Hepatic stellate cell (primary cell): Measurements from ENCODE around the gene LORICRIN.

Source experiments
- DNase-seq: peaks from one replicate; pipeline ENCODE4 v3.0.0; 2011; ENCODE audit warnings: low spot score

The LORICRIN gene

DNA sequence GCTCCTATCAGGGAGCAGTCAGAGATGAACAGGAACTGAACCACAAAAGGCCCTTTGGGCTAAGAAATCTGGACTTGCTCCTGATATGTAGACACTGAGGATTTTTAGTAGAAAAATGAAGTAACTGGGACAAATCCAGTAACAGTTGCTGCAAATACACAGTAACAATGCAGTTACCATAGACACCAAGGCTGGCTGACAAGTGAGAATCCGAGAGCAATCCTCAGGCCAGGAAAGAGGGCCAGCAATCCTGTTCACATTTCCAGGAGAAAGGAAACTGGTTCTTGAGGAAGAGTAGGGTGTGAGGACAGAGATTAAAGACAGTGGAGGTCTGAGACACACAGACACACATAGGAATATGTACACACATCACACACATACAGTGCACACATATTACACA lies 9.3 kb upstream of the LORICRIN start:
- no peak for DNase-seq

DNA sequence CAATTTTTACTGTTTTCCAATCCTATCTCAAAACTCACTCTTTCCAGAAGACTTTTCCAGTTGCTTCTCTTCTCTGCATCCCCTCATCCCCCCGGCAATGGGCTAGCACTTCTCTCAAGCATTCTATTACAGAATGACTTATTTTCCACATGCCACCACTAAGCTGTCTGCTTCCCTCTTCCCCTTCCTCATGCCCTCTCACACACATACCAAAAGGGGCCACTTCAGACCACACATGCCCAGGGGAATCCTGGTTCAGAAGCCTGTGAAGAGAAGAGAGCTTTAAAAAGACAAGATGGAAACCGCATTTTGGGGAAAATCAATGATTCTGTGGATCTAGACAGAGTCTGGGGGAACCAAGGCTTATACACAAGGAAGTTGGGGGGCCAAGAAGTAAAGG lies 8.4 kb upstream of the LORICRIN start:
- no peak for DNase-seq

DNA sequence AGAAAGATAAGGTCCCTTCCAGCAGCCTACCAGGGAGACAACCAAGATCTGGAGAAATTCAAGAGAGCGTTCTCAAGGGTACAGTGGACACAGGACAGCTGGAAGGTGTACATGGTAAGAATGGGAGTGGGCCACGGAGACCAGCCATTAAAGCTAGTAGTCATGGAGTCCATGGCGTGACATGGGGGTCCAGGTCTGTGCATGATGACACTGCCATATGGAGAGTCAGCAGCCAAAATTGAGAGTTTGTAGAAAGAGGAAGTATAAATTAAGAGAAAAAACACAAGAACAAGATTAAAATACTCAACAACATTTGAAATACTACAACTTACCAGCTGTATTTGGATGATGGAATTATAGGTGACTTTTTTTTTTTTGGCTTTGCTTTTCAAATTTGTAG lies 7.9 kb upstream of the LORICRIN start:
- no peak for DNase-seq

DNA sequence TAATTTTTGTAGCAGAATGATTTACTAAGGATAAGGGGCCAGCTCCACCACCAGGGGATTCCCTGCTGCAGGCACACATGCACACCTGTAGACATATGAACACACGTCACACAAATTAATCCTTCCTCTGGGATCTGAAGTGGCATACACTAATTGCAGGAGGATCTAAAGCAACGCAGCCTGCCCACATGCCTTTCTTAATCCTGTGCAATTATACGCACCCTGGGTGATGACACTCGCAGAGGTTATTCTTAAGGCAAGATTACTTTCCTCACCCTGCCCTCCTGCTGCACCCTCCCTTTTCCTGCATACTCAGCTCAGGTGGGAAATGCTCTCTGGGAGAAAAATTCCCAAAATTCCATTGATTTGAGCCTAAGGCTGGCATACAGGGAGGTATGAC lies 7.5 kb upstream of the LORICRIN start:
- no peak for DNase-seq

DNA sequence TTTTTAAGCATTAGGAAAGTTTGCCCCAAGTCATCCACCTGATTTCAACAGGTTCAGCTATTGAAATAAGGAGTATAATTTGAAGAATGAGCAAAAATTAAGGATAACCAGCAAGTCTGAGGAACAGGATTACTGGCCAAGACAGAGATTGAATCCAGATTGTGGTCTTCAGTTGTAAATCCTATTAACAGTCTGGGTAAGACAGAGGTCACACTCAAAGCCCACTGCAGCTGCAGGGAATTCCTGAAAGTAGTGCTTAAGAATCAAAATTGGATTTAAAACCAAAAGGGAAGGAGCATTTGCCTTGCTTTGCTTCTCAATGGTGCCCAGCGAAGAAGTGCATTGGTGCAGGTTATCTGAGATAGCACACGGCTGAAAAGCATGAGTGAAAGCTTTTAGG lies 6.4 kb upstream of the LORICRIN start:
- no peak for DNase-seq

DNA sequence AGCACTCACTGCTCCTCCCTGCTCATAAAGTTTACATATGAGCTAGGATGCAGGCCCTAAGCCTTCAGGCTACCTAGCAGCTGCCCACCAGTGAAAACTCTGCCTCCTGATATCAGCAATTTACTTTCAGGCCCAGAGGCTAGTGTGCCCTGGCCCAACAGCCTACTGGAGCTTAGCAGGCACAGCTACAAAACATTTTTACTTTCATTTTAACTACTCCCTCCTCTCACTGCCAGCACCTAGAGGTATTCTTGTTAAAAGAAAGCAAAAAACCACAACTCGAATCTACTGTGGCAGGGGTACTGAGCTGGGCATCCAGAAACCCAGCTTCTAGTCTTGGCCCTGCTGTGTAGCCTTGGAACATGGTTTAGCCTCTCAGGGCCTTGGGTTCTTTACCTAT lies 5.8 kb upstream of the LORICRIN start:
- DNase-seq: no peak

DNA sequence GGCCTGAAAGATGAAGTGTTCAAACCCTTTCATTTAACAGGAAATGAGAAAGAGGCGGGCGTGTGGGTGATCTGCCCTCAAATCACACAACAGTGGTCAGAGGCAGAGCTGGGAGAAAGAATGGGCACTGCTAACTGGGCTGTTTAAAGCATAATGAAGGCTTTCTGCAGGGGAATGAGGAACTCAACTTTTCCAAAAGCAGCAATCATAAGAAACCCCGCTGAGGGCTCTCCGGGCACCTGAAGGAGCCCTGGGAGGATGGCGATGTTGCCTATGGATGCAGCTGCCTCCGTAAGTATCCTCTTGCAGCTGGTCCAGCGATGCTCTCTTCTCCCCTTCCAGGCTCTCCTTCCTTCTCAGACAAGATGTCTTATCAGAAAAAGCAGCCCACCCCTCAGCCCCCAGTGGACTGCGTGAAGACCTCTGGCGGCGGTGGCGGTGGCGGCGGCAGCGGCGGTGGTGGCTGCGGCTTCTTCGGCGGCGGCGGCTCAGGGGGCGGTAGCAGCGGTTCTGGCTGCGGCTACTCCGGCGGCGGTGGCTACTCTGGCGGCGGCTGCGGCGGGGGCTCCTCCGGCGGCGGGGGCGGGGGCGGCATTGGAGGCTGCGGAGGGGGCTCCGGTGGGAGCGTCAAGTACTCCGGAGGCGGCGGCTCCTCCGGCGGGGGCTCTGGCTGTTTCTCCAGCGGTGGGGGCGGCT lies 1.2 kb downstream of the LORICRIN start:
- DNase-seq: no peak

DNA sequence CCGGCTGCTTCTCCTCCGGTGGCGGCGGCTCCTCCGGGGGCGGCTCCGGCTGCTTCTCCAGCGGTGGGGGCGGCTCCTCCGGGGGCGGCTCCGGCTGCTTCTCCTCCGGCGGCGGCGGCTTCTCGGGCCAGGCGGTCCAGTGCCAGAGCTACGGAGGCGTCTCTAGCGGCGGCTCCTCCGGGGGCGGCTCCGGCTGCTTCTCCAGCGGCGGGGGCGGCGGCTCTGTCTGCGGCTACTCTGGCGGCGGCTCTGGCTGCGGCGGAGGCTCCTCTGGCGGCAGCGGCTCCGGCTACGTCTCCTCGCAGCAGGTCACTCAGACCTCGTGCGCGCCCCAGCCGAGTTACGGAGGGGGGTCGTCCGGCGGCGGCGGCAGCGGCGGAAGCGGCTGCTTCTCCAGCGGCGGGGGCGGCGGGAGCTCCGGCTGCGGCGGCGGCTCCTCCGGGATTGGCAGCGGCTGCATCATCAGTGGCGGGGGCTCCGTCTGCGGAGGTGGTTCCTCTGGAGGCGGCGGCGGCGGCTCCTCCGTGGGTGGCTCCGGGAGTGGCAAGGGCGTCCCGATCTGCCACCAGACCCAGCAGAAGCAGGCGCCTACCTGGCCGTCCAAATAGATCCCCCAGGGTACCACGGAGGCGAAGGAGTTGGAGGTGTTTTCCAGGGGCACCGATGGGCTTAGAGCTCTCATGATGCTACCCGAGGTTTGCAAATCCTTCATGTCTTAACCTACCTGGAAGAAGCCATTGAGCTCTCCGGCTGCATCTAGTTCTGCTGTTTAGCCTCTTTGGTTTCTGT lies 2.0 kb downstream of the LORICRIN start:
- DNase-seq: no peak

DNA sequence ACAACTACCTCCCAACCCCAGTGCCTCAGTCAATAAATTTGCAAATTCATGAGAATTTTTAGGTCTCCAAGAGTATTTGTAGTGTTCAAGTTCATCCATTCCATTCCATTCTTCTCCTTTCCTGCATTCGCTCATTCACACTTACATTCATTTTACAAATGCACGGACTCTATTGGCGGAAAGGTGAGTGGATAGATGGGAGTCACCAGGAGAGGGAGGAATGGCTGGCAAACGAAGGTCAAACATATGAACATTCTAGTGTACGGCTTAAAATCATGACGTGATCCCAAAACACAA lies 2.5 kb downstream of the LORICRIN start:
- DNase-seq: no peak

DNA sequence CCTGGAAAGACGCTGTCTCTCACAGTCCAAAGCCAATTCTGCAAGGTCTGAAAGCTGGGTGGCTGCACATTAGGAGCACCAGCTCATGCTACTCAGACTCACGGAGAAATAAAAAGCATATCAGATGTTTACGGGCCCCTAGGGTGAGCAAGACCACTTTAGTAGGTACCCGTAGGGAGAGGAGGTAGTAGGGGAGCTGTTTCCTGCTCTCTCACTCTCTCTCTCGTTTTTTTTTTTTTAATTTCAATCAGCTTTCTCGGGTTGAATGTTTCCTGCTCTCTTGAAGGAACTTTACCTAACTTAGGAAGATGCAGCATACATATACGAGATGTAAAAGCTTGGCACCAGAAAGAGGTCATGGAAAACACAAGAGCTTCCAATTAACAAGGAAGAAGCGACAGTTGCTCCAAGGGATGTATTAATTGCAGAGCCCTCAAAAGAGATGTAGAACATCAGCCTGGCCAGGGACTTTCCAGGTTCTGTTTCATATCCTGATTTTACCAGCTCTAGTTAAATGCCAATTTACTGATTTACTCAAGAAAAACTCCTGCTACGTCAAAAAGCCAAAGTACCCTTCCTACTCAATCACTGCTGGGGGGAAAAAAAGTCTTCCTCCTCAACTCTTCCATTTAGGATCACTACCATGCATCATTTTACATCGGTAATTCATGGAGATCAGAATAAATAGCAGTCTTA lies 3.1 kb downstream of the LORICRIN start:
- DNase-seq: no peak

DNA sequence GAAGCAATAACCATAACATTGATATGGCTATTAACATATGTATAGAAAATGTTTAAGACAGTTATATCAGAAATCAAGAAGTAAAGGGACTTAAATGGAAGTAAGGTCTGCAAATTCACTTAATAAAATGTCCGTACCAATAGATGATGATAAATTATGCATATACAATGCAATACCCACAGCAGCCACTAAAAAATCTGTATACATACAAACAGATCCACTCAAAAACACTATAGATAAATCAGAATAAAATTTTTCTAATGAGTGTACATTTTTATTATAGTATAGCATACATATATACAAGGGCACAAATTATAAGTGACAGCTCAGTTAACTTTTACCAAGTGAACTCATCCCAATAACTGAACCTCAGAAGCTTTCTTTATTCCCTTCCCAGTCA lies 6.0 kb downstream of the LORICRIN start:
- no peak for DNase-seq

DNA sequence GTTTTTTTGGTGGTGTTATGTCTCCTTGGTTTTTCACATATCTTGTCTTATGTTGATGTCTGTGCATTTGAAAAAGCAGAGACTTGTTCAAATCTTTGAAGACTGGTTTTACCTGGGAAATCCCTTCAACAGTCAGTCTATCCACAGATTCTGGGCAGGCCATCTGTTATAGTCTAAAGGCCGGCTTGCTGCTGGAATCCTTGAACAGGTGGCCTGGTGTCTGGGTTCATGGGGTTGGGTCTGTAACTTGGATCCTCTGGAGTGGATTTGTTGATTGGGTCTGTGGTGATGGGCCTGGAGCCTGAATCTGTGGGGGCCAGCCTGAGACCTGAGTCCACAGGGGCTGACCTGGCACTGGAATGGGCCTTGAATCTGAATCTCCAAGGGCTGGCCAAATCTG lies 12.2 kb downstream of the LORICRIN start:
- no peak for DNase-seq

DNA sequence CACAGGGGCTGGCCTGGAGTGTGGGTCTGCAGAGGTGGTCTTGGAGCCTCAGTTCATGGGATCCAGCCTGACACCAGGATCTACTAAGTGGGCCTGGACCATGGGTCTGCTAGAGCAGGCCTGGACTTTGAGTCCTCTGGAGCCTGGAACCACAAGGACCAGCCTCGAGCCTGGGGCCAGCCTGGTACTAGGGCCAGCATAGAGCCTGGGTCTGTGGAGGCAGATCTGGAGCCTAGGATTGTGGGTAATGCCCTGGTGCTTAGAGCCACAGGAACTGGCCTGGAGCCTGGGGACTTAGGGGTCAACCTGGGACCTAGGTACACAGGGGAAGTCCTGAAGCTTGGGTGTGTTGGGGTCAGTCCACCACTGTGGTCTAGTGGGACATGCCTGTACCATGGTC lies 12.7 kb downstream of the LORICRIN start:
- DNase-seq: no peak

DNA sequence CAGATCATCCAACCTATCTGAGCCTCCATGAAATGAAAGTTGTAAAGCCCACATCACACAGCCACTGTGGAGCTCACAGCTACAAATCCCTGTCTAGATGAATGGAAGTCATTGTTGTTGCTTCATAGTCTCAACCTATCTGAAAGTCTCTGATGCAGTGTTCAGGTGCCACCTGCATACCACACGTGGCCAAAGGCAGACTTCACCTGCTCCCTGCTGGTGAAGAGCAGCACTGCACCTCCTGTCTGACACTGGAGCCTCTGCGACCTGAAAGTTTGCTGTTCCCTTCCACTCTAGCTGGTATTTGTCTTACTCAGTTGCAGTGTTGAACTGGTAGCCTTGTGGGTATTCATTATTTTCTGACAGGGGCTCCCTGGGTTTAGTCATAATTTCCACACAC lies 18.4 kb downstream of the LORICRIN start:
- DNase-seq: no peak

DNA sequence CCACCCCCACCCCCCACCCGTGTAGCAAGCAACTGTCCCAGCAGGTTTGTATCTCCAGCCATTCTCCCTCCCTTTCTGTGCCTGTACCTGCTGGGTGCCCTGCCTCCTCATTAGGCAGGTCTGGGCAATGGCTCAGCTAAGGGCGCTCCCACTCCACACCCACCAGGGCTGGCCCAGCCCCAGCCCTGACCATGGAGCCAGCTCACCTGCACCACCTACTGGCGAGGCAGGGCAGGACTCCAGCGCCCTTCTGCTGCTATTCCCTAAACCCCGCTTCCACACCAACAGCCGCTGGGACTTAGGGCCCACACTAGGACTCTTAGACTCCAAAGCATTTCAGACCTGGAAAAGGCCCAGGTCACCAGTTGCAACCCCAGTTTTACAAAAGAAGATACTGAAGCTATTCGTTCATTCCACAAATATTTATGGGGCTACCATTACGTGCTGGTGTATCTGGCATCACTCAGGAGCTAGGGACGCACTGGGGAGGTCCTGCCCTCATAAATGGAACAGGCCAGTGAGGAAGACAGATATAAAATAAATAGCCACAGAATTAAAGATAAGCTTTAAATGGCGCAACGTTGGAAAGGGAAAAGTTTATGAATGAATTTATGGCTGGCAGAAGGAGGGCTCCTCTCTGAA lies 29.3 kb downstream of the LORICRIN start:
- DNase-seq: peak; percentile 22

DNA sequence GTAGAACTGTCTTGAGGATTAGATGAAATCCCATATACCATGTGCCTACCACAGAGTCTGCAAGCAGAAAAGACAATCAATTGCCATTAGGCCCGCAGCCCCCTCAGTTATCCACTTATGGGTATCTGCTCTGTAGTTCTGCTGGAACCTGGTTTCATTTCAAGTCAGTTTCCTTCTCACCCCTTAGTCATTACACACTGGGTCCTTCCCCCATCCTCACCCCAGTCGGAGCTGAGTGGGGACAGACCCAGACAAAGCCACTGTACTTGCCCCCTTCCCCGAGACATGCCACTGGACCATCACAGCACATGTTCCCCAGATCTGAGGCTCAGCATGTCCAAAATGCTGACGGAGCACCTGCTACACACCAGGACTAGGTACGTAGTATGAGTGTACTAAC lies 32.0 kb downstream of the LORICRIN start:
- DNase-seq: no peak

DNA sequence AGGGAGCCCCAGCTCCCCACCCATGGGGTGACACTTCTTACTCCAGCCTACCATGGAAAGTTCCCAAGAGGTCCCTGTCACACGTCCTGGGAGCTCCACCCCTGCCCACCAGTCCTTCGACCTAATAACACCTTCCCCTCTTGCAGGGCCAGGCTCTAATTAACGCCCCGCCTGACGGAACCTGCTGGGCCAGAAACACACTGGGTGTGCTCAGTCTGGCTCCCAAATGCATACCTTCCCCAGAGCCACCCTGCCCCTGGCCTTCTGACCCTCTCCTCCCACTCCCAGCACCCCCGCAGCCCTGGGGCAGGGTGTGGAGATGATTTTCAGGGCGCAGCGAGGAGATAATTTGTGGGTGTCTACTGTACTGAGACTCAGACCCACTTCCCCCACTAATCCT lies 32.7 kb downstream of the LORICRIN start:
- DNase-seq: no peak

DNA sequence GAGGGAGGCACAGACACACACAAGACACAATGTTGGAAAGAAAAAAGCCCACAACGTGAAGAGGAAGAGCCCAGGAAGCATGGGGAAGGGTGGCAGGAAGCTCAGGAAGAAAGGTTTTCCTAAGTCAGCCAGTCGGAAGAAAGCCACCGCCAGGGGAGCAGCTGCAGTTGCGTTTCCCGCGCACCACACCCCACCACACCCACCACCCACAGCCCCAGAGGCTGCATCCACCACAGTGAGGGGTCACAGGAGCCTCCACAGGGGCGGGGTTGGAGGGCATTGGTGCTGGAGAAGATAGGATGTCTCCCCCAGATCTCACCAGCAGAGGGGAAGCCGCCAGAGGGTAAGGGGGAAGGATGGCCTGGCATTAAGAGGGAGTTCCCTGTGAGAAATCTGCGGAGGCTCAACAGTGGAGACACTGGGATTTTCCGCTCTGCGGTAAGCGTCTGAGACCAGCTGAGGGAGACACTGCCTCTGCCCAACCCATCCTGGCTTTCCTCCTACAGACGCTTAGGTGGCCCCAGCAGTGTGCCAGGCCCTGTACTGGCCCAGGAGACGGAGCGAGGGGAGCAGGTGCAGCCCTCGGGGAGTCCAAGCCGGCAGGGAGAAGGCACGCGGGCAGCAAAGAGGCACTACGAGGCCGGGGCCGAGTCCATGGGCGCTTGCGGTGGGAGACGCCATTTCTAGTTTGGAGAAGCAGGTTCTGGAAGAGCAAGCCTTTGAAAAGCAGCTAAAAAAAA lies 33.4 kb downstream of the LORICRIN start:
- no peak for DNase-seq

DNA sequence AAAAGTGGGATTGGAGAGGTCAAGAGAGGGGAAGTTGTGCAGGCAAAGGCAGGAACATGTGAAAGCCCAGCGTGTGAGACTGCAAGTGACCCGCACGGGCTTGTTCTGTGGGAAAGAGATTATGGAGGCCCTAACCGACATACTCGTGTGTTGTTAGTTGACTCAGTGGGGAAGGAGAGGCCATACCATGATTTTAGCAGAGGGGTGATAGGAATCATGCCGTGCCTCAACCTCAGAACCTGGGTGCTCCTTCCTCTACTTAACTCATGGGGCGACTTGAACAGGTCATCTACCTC lies 33.9 kb downstream of the LORICRIN start:
- DNase-seq: no peak

DNA sequence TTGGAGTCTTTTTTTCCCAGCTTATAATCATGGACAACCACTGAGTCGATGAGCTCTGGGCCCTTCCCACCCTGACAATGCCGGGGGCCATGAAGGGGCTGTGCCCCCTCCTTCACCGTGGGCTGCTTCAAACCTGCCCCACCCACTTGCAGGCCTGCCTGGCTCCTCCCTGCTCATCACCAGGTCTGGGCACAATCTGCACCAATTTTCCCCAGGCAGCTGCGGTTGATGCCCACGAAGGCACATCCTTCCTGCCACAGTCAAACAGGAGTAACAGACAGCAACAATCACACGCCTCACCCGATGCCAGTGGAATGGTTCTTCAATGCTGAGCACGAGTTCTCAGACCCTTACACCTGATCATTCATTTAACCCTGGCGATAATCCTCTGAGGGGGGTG lies 34.4 kb downstream of the LORICRIN start:
- no peak for DNase-seq

DNA sequence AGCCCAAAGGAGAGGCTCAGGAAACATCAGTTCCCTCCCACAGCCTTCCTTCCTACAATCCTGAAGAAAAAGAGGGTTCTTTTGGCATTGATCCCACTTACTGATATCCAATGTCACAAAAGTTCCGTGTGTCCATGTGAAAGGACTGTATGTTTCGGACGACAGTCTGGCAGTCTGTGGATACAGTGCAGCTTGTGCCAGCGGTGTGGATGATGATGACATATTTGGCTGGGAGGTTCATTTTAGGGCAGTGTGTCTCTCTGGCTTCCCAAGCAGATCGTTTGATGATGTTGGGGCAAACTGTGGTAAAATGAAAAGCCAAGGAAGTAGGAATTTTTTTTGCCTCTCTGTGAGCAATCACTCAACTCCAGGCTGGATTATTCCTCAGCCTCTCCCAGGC lies 42.8 kb downstream of the LORICRIN start:
- DNase-seq: no peak

DNA sequence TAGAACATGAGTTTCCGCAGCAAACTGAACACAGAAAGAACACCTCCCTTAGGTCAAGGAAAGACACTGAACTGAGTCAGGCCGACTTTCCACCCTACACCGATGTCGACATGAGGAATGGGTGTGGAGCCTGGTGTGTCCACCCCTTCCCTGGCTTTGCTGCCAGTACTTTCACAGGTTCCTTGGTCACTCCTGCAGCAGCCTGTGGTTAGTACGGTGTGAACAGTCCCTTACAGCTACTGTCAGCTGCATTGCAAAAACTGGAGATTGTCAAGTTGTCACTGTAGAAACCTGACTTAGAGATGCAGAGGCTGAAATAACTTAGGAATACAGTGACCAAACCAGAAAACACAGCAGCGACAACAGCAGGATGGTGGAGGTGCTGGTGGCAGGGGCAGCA lies 46.2 kb downstream of the LORICRIN start:
- DNase-seq: no peak
